Testis (tissue), 2 donors: ENCODE measurements around the gene CCDC7.
"Not testable (repeated sequence)": the region's sequence is repeated elsewhere in the genome, so short reads cannot be mapped to it uniquely, and the experiment has no call there.

Experiments
- POLR2A ChIP-seq: fragments of 450-650 bp; IDR thresholded peaks from one replicate; pipeline ENCODE4 v1.6.1; 2017; ENCODE audit warnings: antibody characterized with exemption, mild to moderate bottlenecking, moderate library complexity
- TF ChIP-seq, protein P1 (sequence below), 3 experiments: fragments of 450-650 bp in 2 of 3; fragments of 200-600 bp in 1 of 3; sonication (generic) in 1 of 3; IDR thresholded peaks; one replicate each; pipeline ENCODE4 v1.5.1; 2016 to 2019; ENCODE audit warnings: antibody characterized with exemption in 3 of 3, mild to moderate bottlenecking in 2 of 3, moderate library complexity in 1 of 3

DNA sequence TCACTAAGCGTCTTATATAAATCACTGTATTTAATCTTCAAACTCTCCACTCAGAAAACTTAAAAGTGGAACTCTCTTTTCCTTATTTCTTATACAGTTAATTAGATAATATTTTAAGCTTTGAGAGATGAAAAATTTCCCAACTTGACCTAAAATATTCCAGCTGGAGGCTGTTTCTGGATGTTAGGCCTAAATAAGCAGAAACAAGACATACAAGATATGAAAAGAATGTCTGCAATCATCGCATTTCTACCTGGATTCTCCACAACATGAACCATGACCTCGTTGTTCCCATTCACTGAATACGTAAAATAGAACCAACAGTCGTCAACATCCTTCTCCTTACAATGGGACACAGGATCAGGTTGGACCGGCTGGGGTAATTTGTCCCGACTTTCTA, 464.0 kb downstream of the CCDC7 start:
- TF ChIP-seq, protein P1, sequence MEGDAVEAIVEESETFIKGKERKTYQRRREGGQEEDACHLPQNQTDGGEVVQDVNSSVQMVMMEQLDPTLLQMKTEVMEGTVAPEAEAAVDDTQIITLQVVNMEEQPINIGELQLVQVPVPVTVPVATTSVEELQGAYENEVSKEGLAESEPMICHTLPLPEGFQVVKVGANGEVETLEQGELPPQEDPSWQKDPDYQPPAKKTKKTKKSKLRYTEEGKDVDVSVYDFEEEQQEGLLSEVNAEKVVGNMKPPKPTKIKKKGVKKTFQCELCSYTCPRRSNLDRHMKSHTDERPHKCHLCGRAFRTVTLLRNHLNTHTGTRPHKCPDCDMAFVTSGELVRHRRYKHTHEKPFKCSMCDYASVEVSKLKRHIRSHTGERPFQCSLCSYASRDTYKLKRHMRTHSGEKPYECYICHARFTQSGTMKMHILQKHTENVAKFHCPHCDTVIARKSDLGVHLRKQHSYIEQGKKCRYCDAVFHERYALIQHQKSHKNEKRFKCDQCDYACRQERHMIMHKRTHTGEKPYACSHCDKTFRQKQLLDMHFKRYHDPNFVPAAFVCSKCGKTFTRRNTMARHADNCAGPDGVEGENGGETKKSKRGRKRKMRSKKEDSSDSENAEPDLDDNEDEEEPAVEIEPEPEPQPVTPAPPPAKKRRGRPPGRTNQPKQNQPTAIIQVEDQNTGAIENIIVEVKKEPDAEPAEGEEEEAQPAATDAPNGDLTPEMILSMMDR (IDR thresholded peaks at IDR 0.05) = not testable (repeated sequence)
- not testable (repeated sequence) for TF ChIP-seq POLR2A
